ENCODE results near the gene SPPL2B. TPM values are rescaled to one million over a fixed set of nuclear protein-coding genes. Genes with fewer than 3 reads are reported as not detected.

SPPL2B gene
- polyA plus RNA-seq, 1 donor from 2014 or later, result 68.7 TPM

- Histone ChIP-seq H3K9ac (ENCODE audit: low read length) (peak overlapping the region; percentile 89), H3K27me3 (ENCODE audit: insufficient read depth, low read depth, low read length) (no peaks in the 10 kb centered on the region), H3K27ac (ENCODE audit: low read length) (peak overlapping the region; percentile 89), H4K20me1 (ENCODE audit: insufficient read depth) (no peaks in the 10 kb centered on the region), H3K4me2 (ENCODE audit: low read length) (peak overlapping the region; percentile 61), H3F3A (ENCODE audit: insufficient read depth, low read length, poor library complexity, severe bottlenecking) (no peaks in the 10 kb centered on the region), H3K36me3 (ENCODE audit: insufficient read depth, low read length) (no peaks in the 10 kb centered on the region), H3K9me2 (ENCODE audit: insufficient read depth, low read length) (no peaks in the 10 kb centered on the region), H3K9me3 (ENCODE audit: low read length) (no peaks in the 10 kb centered on the region), H2AFZ (ENCODE audit: low read depth, low read length) (no peak overlapping the region), H3K4me3 (ENCODE audit: low read length) (peak overlapping the region; percentile 98), H3K79me2 (replicated peaks; ENCODE audit: insufficient read depth, low read length) (peaks cover 57% of the 10 kb centered on the region)
- TF ChIP-seq POLR2AphosphoS5 (IDR thresholded peaks at IDR 0.05) (no peak), MXI1 (conservative IDR thresholded peaks at IDR 0.05; ENCODE audit: poor library complexity, severe bottlenecking) (no peak), EZH2 (IDR thresholded peaks at IDR 0.05; ENCODE audit: borderline replicate concordance, insufficient read depth, low read length, poor library complexity, severe bottlenecking) (no peak), EP300 (conservative IDR thresholded peaks at IDR 0.05; ENCODE audit: poor library complexity, severe bottlenecking) (no peak), CTCF (IDR thresholded peaks at IDR 0.05; ENCODE audit: poor library complexity, severe bottlenecking) (no peak)
Measured at GRCh38 chr19:2329501-2329916, 1.0 kb downstream of the SPPL2B start.

GRCh38 chr19:2330255-2330631, 1.8 kb downstream of the SPPL2B start:
- H4K20me1 ChIP-seq (ENCODE audit: insufficient read depth), result no peaks in the 10 kb centered on the region
- TF ChIP-seq MXI1 (conservative IDR thresholded peaks at IDR 0.05; ENCODE audit: poor library complexity, severe bottlenecking) (no peak), EP300 (conservative IDR thresholded peaks at IDR 0.05; ENCODE audit: poor library complexity, severe bottlenecking) (no peak), SMC3 (conservative IDR thresholded peaks at IDR 0.05; ENCODE audit: poor library complexity) (no peak), TAF1 (IDR thresholded peaks at IDR 0.05; ENCODE audit: low read depth) (no peak), POLR2AphosphoS5 (IDR thresholded peaks at IDR 0.05) (no peak), CTCF (IDR thresholded peaks at IDR 0.05; ENCODE audit: poor library complexity, severe bottlenecking) (no peak), REST (IDR thresholded peaks at IDR 0.05; ENCODE audit: borderline replicate concordance) (no peak), RAD21 (conservative IDR thresholded peaks at IDR 0.05) (no peak), EZH2 (IDR thresholded peaks at IDR 0.05; ENCODE audit: borderline replicate concordance, insufficient read depth, low read length, poor library complexity, severe bottlenecking) (no peak)
- H3K4me3 ChIP-seq (ENCODE audit: low read length), result peak overlapping the region; percentile 18
- H3F3A ChIP-seq (ENCODE audit: insufficient read depth, low read length, poor library complexity, severe bottlenecking), result no peaks in the 10 kb centered on the region
- peak overlapping the region; percentile 5 for H3K9ac ChIP-seq (ENCODE audit: low read length)
- no peaks in the 10 kb centered on the region for H3K36me3 ChIP-seq (ENCODE audit: insufficient read depth, low read length)
- no peaks in the 10 kb centered on the region for H3K27me3 ChIP-seq (ENCODE audit: insufficient read depth, low read depth, low read length)
- H3K4me2 ChIP-seq (ENCODE audit: low read length), result no peak overlapping the region
- H3K9me3 ChIP-seq (ENCODE audit: low read length), result no peaks in the 10 kb centered on the region
- H3K9me2 ChIP-seq (ENCODE audit: insufficient read depth, low read length), result no peaks in the 10 kb centered on the region
- H3K27ac ChIP-seq (ENCODE audit: low read length), result no peak overlapping the region
- no peak overlapping the region for H2AFZ ChIP-seq (ENCODE audit: low read depth, low read length)
- peaks cover 57% of the 10 kb centered on the region for H3K79me2 ChIP-seq (replicated peaks; ENCODE audit: insufficient read depth, low read length)
